Measurements from ENCODE around the gene ZNF326.

ZNF326 gene

GRCh38 chr1:89953929-89954328 lies 41.0 kb upstream of the ZNF326 start:
- H3K4me3 ChIP-seq (ENCODE audit: low read depth, low read length, poor library complexity, severe bottlenecking): no peak overlapping the region
- H3F3A ChIP-seq (ENCODE audit: insufficient read depth, low read length): no peaks in the 10 kb centered on the region
- no peak overlapping the region for H2AFZ ChIP-seq (ENCODE audit: low read length)
- H3K9me2 ChIP-seq (ENCODE audit: low read depth, low read length): no peaks in the 10 kb centered on the region
- TF ChIP-seq CTCF (IDR thresholded peaks at IDR 0.05; ENCODE audit: low read length) (no peak), EZH2 (IDR thresholded peaks at IDR 0.05; ENCODE audit: borderline replicate concordance, low read length) (no peak)
- H3K27ac ChIP-seq (ENCODE audit: low read depth, low read length, poor library complexity, severe bottlenecking): no peak overlapping the region
- no peak overlapping the region for H3K4me2 ChIP-seq (ENCODE audit: low read length)
- H3K36me3 ChIP-seq (ENCODE audit: insufficient read depth, low read length): no peaks in the 10 kb centered on the region
- H3K79me2 ChIP-seq (ENCODE audit: insufficient read depth, low read length): no peaks in the 10 kb centered on the region
- no peaks in the 10 kb centered on the region for H4K20me1 ChIP-seq (ENCODE audit: insufficient read depth, low read length)
- 0 out of 2 replicates have a peak, but pooled peaks cover under 1% of the 10 kb centered on the region for H3K9me3 ChIP-seq (ENCODE audit: low read length)
- peaks cover 12% of the 10 kb centered on the region for H3K4me1 ChIP-seq (ENCODE audit: insufficient read depth, low read length, severe bottlenecking)
- no peak overlapping the region for H3K9ac ChIP-seq (ENCODE audit: low read length)
- no peaks in the 10 kb centered on the region for H3K27me3 ChIP-seq (ENCODE audit: insufficient read depth, low read length)

DNA sequence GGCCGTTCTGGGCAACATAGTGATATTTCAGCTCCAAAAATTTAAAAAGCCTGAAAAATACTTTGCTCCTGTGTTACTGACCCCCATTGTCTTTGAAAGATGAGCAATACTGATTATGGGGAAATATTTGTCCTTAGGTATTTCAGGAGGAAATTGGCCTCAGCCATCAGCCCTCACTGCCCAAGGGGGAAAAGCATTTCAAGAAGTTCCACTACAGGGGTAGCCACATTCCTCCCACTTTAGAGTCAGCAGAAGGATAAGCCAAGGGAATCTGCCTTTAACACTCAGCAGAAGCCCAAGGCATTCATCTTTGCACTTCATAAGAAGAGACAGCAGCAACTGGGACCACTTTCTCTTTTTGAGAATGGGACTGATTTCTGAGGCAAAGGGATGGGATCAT lies 40.5 kb upstream of the ZNF326 start:
- no peak overlapping the region for H3K4me2 ChIP-seq (ENCODE audit: low read length)
- no peak overlapping the region for H2AFZ ChIP-seq (ENCODE audit: low read length)
- H3K9me2 ChIP-seq (ENCODE audit: low read depth, low read length): no peaks in the 10 kb centered on the region
- H3K9ac ChIP-seq (ENCODE audit: low read length): no peak overlapping the region
- H3K9me3 ChIP-seq (ENCODE audit: low read length): peaks cover 4% of the 10 kb centered on the region; the same call in 1 of the 2 replicates
- TF ChIP-seq CTCF (IDR thresholded peaks at IDR 0.05; ENCODE audit: low read length): no peak
- no peak for TF ChIP-seq EZH2 (IDR thresholded peaks at IDR 0.05; ENCODE audit: borderline replicate concordance, low read length)
- H3K27ac ChIP-seq (ENCODE audit: low read depth, low read length, poor library complexity, severe bottlenecking): no peak overlapping the region
- H3K4me3 ChIP-seq (ENCODE audit: low read depth, low read length, poor library complexity, severe bottlenecking): no peak overlapping the region
- peaks cover 12% of the 10 kb centered on the region for H3K4me1 ChIP-seq (ENCODE audit: insufficient read depth, low read length, severe bottlenecking)
- no peaks in the 10 kb centered on the region for H3K27me3 ChIP-seq (ENCODE audit: insufficient read depth, low read length)
- no peaks in the 10 kb centered on the region for H3K79me2 ChIP-seq (ENCODE audit: insufficient read depth, low read length)
- H3F3A ChIP-seq (ENCODE audit: insufficient read depth, low read length): no peaks in the 10 kb centered on the region
- H4K20me1 ChIP-seq (ENCODE audit: insufficient read depth, low read length): no peaks in the 10 kb centered on the region
- H3K36me3 ChIP-seq (ENCODE audit: insufficient read depth, low read length): no peaks in the 10 kb centered on the region

GRCh38 chr1:89955311-89956205 lies 39.4 kb upstream of the ZNF326 start:
- H3K9me3 ChIP-seq (ENCODE audit: low read length): peaks cover 4% of the 10 kb centered on the region; the same call in 1 of the 2 replicates
- no peak overlapping the region for H3K4me2 ChIP-seq (ENCODE audit: low read length)
- H3K27me3 ChIP-seq (ENCODE audit: insufficient read depth, low read length): no peaks in the 10 kb centered on the region
- H3K9me2 ChIP-seq (ENCODE audit: low read depth, low read length): no peaks in the 10 kb centered on the region
- H3K27ac ChIP-seq (ENCODE audit: low read depth, low read length, poor library complexity, severe bottlenecking): no peak overlapping the region
- H3K79me2 ChIP-seq (ENCODE audit: insufficient read depth, low read length): no peaks in the 10 kb centered on the region
- H3K4me3 ChIP-seq (ENCODE audit: low read depth, low read length, poor library complexity, severe bottlenecking): no peak overlapping the region
- no peak overlapping the region for H2AFZ ChIP-seq (ENCODE audit: low read length)
- H3K9ac ChIP-seq (ENCODE audit: low read length): no peak overlapping the region
- TF ChIP-seq CTCF (IDR thresholded peaks at IDR 0.05; ENCODE audit: low read length) (no peak), EZH2 (IDR thresholded peaks at IDR 0.05; ENCODE audit: borderline replicate concordance, low read length) (no peak)
- no peaks in the 10 kb centered on the region for H4K20me1 ChIP-seq (ENCODE audit: insufficient read depth, low read length)
- no peaks in the 10 kb centered on the region for H3K36me3 ChIP-seq (ENCODE audit: insufficient read depth, low read length)
- H3F3A ChIP-seq (ENCODE audit: insufficient read depth, low read length): no peaks in the 10 kb centered on the region
- H3K4me1 ChIP-seq (ENCODE audit: insufficient read depth, low read length, severe bottlenecking): peaks cover 8% of the 10 kb centered on the region

Measured in OCI-LY1 (cell line).